Spinal cord (tissue), 10 donors: ENCODE data around the gene LY86. TPM values are rescaled to one million over a fixed set of nuclear protein-coding genes. Genes with fewer than 3 reads are reported as not detected.
A peak's percentile ranks its signal among the peaks of the same experiment; 100 is the strongest.

Experiments
- DNase-seq, 6 donors: peaks; one replicate each; pipeline versions ENCODE4 v3.0.0 to v3.0.0-alpha.2; 2013 to 2015; ENCODE audit warnings: low spot score in 6 of 6, low read depth in 4 of 6
- H3K27ac ChIP-seq: one replicate; pipeline ENCODE4 v1.5.1; 2013; ENCODE audit warnings: low read depth, low read length, control low read depth
- H3K27me3 ChIP-seq: one replicate; pipeline ENCODE4 v1.6.1; 2013; ENCODE audit warnings: low read length; ENCODE audit not compliant: control insufficient read depth, insufficient read depth
- H3K36me3 ChIP-seq: one replicate; pipeline ENCODE4 v1.6.1; 2013; ENCODE audit warnings: low read length; ENCODE audit not compliant: control insufficient read depth, insufficient read depth
- H3K4me1 ChIP-seq: one replicate; pipeline ENCODE4 v1.6.1; 2013; ENCODE audit warnings: low read length; ENCODE audit not compliant: control insufficient read depth, insufficient read depth
- H3K4me3 ChIP-seq: one replicate; pipeline ENCODE4 v1.5.1; 2013; ENCODE audit warnings: low read depth, low read length, control low read depth
- H3K9me3 ChIP-seq: one replicate; pipeline ENCODE4 v1.6.1; 2013; ENCODE audit warnings: low read length; ENCODE audit not compliant: control insufficient read depth, insufficient read depth
- WGBS: methylation state at CpG from one replicate; pipeline ENCODE4 v1.1.5; 2013; ENCODE audit warnings: missing lambda C conversion rate; ENCODE audit not compliant: insufficient coverage; 5-methylcytosine and 5-hydroxymethylcytosine counted together
- polyA plus RNA-seq, 2 donors: library from polyadenylated mRNA; unstranded; fragments of 120-200 nt; gene quantifications; one replicate each; pipeline ENCODE4 v1.2.1, GENCODE V29; 2013; ENCODE audit not compliant: insufficient read length in 2 of 2
- total RNA-seq, 2 donors: library from RNA; depleted of rRNA in 1 of 2; stranded (reverse); fragments of 120-200 nt in 1 of 2; fragments of >200 nt in 1 of 2; gene quantifications; one replicate each; pipeline versions ENCODE4 v1.2.3 to v1.2.4, GENCODE V29; 2013 to 2014
- donor health status: healthy.

The LY86 gene
- total and polyA plus RNA-seq, 4 donors = 5.9 to 14.5 (median 7.5) TPM

GRCh38 chr6:6556738-6557503 is 31.6 kb upstream of the LY86 start:
- H3K27ac ChIP-seq = no peak overlapping the region
- WGBS = 70% methylated on average over 5 of the region's 10 CpGs
- no peak overlapping the region for H3K4me3 ChIP-seq
- no peaks in the 10 kb centered on the region for H3K4me1 ChIP-seq
- DNase-seq = peak in 3 of 6 donors; percentile 21 to 85 (median 60)
- no peaks in the 10 kb centered on the region for H3K9me3 ChIP-seq
- H3K36me3 ChIP-seq = no peaks in the 10 kb centered on the region
- H3K27me3 ChIP-seq = no peaks in the 10 kb centered on the region

DNA sequence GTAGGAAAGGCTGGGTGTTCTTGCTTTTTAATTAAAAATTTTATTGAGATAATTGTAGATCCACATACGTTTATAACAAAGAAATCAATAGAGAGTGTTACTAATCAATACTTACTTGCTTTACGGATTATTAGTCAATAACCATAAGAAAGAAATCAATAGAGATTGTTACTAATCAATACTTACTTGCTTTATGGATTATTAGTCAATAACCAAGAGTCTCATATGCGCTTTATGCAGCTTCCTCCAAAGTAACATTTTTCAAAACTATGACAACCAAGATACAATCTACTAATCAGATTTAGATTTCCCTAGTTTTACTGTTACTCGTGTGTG is 31.0 kb upstream of the LY86 start:
- no CpG with 5 or more reads among the region's 4 CpGs for WGBS
- no peak overlapping the region for H3K27ac ChIP-seq
- H3K9me3 ChIP-seq = no peaks in the 10 kb centered on the region
- H3K4me3 ChIP-seq = no peak overlapping the region
- no peaks in the 10 kb centered on the region for H3K4me1 ChIP-seq
- H3K36me3 ChIP-seq = no peaks in the 10 kb centered on the region
- no peaks in the 10 kb centered on the region for H3K27me3 ChIP-seq
- DNase-seq = no peak

DNA sequence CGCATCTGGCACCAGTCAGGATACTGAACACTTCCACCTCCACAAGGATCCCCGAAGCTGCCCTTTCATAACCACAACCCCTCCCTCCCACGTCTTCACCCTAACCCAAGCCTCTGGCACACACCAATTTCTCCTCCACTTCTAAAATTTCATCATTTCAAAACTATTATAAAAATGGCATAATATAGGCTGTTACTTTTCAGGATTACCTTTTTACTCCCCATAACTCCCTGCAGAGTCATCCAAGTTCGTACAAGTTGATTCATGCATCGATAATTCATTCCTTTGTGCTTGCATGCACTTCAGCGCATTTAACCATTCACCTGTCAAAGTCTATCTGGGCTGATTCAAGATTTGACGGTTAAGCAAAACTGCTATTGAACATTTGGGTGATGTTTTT is 30.6 kb upstream of the LY86 start:
- no peaks in the 10 kb centered on the region for H3K27me3 ChIP-seq
- DNase-seq = no peak
- H3K36me3 ChIP-seq = no peaks in the 10 kb centered on the region
- no peaks in the 10 kb centered on the region for H3K9me3 ChIP-seq
- WGBS = 85% methylated on average over 5 of the region's 7 CpGs
- no peak overlapping the region for H3K4me3 ChIP-seq
- no peak overlapping the region for H3K27ac ChIP-seq
- H3K4me1 ChIP-seq = no peaks in the 10 kb centered on the region

- H3K4me3 ChIP-seq = no peak overlapping the region
- no peaks in the 10 kb centered on the region for H3K9me3 ChIP-seq
- H3K4me1 ChIP-seq = no peaks in the 10 kb centered on the region
- no peaks in the 10 kb centered on the region for H3K27me3 ChIP-seq
- H3K36me3 ChIP-seq = no peaks in the 10 kb centered on the region
- no peak for DNase-seq
- H3K27ac ChIP-seq = no peak overlapping the region
- WGBS = 85% methylated on average over 6 of the region's 6 CpGs
Measured at GRCh38 chr6:6559994-6560570, 28.4 kb upstream of the LY86 start.

GRCh38 chr6:6560909-6561308 is 27.6 kb upstream of the LY86 start:
- H3K4me1 ChIP-seq = no peaks in the 10 kb centered on the region
- H3K9me3 ChIP-seq = no peaks in the 10 kb centered on the region
- H3K4me3 ChIP-seq = no peak overlapping the region
- H3K36me3 ChIP-seq = no peaks in the 10 kb centered on the region
- 50% methylated on average over 2 of the region's 3 CpGs for WGBS
- no peak for DNase-seq
- no peaks in the 10 kb centered on the region for H3K27me3 ChIP-seq
- H3K27ac ChIP-seq = no peak overlapping the region

- no CpG with 5 or more reads among the region's 5 CpGs for WGBS
- H3K27me3 ChIP-seq = no peaks in the 10 kb centered on the region
- no peaks in the 10 kb centered on the region for H3K4me1 ChIP-seq
- no peak overlapping the region for H3K4me3 ChIP-seq
- no peak for DNase-seq
- H3K9me3 ChIP-seq = no peaks in the 10 kb centered on the region
- H3K36me3 ChIP-seq = no peaks in the 10 kb centered on the region
- no peak overlapping the region for H3K27ac ChIP-seq
Measured at GRCh38 chr6:6564154-6564553, 24.4 kb upstream of the LY86 start.

GRCh38 chr6:6565069-6565468 is 23.5 kb upstream of the LY86 start:
- no peak overlapping the region for H3K4me3 ChIP-seq
- WGBS = 90% methylated on average over 3 of the region's 4 CpGs
- H3K4me1 ChIP-seq = no peaks in the 10 kb centered on the region
- H3K36me3 ChIP-seq = no peaks in the 10 kb centered on the region
- DNase-seq = no peak
- H3K27ac ChIP-seq = no peak overlapping the region
- H3K27me3 ChIP-seq = no peaks in the 10 kb centered on the region
- H3K9me3 ChIP-seq = no peaks in the 10 kb centered on the region

DNA sequence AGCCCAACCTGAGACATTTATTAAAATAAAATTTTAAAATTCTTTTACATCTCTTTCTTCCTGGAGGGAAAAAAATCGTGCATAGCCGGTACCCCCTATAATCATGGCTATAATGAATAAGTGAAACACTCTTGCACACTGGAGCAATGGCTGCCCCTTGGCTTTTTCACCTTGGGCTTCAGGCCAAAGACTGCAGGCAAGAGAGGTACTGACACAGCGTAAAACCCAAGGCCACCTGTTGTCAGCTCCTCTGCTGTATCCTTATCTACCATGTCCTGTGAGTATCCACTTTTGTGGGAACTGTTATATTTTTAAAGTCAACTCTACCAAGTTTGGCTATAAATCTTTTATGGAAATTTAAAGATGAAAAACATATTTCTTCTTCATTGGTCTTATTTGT is 23.0 kb upstream of the LY86 start:
- DNase-seq = no peak
- no peaks in the 10 kb centered on the region for H3K36me3 ChIP-seq
- no peaks in the 10 kb centered on the region for H3K9me3 ChIP-seq
- H3K4me3 ChIP-seq = no peak overlapping the region
- no peaks in the 10 kb centered on the region for H3K27me3 ChIP-seq
- H3K27ac ChIP-seq = no peak overlapping the region
- H3K4me1 ChIP-seq = no peaks in the 10 kb centered on the region
- WGBS = no CpG with 5 or more reads among the region's 3 CpGs

- no peak for DNase-seq
- WGBS = 80% methylated on average over 2 of the region's 4 CpGs
Measured at GRCh38 chr6:6566766-6567165, 21.8 kb upstream of the LY86 start.

GRCh38 chr6:6569096-6569810 is 19.3 kb upstream of the LY86 start:
- no peaks in the 10 kb centered on the region for H3K4me1 ChIP-seq
- no peak for DNase-seq

More at GRCh38 chr6:6566766-6567165, 21.8 kb upstream of the LY86 start:
- Histone ChIP-seq H3K36me3 (no peaks in the 10 kb centered on the region), H3K9me3 (no peaks in the 10 kb centered on the region), H3K4me3 (no peak overlapping the region), H3K27me3 (no peaks in the 10 kb centered on the region), H3K27ac (no peak overlapping the region), H3K4me1 (no peaks in the 10 kb centered on the region)

More at GRCh38 chr6:6569096-6569810, 19.3 kb upstream of the LY86 start:
- Histone ChIP-seq H3K27me3 (no peaks in the 10 kb centered on the region), H3K36me3 (no peaks in the 10 kb centered on the region), H3K27ac (no peak overlapping the region), H3K9me3 (peaks cover 4% of the 10 kb centered on the region), H3K4me3 (no peak overlapping the region)
- 86% methylated on average over 9 of the region's 13 CpGs for WGBS
